ENCODE data around the gene PPEF2. TPM values are rescaled to one million over a fixed set of nuclear protein-coding genes. Genes with fewer than 3 reads are reported as not detected.

The PPEF2 gene
- total and polyA plus RNA-seq, 3 donors from 2014 or later = 0.50 to 1.4 (median 0.71) TPM

DNA sequence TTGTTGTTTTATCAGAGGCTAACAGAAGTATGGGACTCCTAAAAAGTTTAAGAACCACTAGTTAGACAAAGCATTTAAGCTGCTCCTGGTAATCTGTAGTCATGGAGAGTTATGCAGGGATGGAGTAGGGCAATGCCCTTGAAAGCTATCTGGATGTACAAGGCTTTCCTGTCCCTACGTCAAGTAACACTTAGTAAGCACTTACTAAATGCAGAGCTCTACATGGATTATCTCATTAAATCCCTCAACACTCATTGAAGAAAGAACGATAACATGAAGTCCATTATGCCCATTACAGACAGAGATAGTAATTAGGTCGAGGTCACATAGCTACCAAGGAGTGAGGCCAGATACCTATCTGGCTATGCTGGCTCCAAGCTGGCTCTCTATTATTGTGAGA is 33.2 kb downstream of the PPEF2 start:
- DNase-seq = no peak
- no peak overlapping the region for H3K27ac ChIP-seq
- H3K4me1 ChIP-seq = no peaks in the 10 kb centered on the region
- H3K9me3 ChIP-seq = no peaks in the 10 kb centered on the region
- no peaks in the 10 kb centered on the region for H3K36me3 ChIP-seq (ENCODE audit: low read depth, missing control alignments)
- H3K27me3 ChIP-seq = no peaks in the 10 kb centered on the region
- WGBS, 2 donors = 39 to 41% methylated on average over 3 of the region's 3 CpGs
- intact Hi-C loops (cut with DNase I; ENCODE audit: low total_unique reads) = no loop called here
- H3K4me3 ChIP-seq = no peak overlapping the region
- no peak for TF ChIP-seq POLR2A (IDR thresholded peaks at IDR 0.05)
- TF ChIP-seq, protein P1, sequence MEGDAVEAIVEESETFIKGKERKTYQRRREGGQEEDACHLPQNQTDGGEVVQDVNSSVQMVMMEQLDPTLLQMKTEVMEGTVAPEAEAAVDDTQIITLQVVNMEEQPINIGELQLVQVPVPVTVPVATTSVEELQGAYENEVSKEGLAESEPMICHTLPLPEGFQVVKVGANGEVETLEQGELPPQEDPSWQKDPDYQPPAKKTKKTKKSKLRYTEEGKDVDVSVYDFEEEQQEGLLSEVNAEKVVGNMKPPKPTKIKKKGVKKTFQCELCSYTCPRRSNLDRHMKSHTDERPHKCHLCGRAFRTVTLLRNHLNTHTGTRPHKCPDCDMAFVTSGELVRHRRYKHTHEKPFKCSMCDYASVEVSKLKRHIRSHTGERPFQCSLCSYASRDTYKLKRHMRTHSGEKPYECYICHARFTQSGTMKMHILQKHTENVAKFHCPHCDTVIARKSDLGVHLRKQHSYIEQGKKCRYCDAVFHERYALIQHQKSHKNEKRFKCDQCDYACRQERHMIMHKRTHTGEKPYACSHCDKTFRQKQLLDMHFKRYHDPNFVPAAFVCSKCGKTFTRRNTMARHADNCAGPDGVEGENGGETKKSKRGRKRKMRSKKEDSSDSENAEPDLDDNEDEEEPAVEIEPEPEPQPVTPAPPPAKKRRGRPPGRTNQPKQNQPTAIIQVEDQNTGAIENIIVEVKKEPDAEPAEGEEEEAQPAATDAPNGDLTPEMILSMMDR (IDR thresholded peaks at IDR 0.05) = no peak

DNA sequence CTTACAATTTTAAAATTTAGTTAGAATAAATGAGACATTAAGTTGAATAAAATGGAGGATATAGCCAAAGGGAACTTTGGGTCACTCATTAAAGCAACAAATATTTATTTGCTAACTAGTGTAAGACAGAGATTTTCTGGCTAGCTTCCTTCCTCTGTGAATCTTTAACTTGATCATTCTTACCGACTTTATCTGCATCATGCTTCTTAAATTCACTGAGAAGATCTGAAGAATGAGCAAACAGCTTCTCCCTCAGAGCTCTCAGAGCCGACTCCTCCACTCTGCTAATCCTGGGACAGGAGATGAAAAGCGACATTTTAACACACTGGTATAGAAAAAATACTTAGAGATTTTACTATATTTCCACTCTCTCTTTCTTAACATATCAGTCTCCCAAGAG is 35.1 kb downstream of the PPEF2 start:
- no peaks in the 10 kb centered on the region for H3K27me3 ChIP-seq
- H3K4me3 ChIP-seq = no peak overlapping the region
- intact Hi-C loops (cut with DNase I; ENCODE audit: low total_unique reads) = no loop called here
- no peaks in the 10 kb centered on the region for H3K4me1 ChIP-seq
- H3K27ac ChIP-seq = no peak overlapping the region
- DNase-seq = no peak
- H3K9me3 ChIP-seq = no peaks in the 10 kb centered on the region
- no peaks in the 10 kb centered on the region for H3K36me3 ChIP-seq (ENCODE audit: low read depth, missing control alignments)
- TF ChIP-seq POLR2A (IDR thresholded peaks at IDR 0.05) = no peak
- TF ChIP-seq, protein P1 (IDR thresholded peaks at IDR 0.05) = no peak
- 61 to 62% methylated on average over 3 of the region's 3 CpGs for WGBS, 2 donors

DNA sequence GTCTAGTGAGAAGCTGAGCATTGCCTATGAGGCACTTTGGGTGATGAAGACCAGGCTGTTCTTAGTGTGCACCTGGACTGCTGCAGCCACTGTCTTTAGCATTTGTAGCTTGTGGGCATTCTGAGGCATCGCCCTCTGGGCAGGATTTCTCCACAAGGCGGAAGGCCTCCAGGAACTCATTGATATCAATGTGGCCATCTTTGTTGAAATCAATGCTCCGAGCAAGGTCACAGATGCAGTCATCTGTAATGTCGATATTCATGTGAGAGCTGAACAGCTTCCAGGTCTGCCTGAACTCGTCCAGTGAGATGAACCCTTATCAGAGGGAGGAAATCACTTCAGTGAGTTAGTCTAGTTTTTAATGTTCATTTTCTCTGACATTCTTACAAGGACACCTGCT is 41.6 kb downstream of the PPEF2 start:
- intact Hi-C loops (cut with DNase I; ENCODE audit: low total_unique reads) = no loop called here
- Histone ChIP-seq H3K27me3 (no peaks in the 10 kb centered on the region), H3K27ac (no peak overlapping the region), H3K4me1 (no peaks in the 10 kb centered on the region), H3K9me3 (no peaks in the 10 kb centered on the region), H3K36me3 (ENCODE audit: low read depth, missing control alignments) (no peaks in the 10 kb centered on the region), H3K4me3 (no peak overlapping the region)
- TF ChIP-seq POLR2A (IDR thresholded peaks at IDR 0.05) = no peak
- TF ChIP-seq, protein P1 (IDR thresholded peaks at IDR 0.05) = no peak
- no peak for DNase-seq
- WGBS, 2 donors = 74 to 85% methylated on average over 5 of the region's 5 CpGs

DNA sequence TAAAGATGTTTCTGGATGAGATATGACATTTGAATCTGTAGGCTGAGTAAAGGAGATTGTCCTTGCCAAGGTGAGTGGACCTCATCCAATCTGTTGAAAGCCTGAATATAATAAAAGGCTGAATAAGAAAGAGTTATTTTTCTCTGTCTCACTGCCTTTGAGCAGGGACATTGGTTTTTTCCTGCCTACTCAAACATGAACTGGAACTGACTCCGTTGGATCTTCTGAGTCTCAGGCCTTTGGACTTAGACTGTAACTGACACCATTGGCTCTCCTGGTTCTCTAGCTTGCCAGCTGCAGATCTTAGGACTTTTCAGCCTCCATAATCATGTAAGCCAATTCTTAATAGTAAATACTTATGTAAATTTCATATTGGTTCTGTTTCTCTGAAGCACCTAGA is 43.5 kb downstream of the PPEF2 start:
- 48 to 100% methylated on average over 1 of the region's 1 CpG for WGBS, 2 donors
- H3K9me3 ChIP-seq = no peaks in the 10 kb centered on the region
- DNase-seq = no peak
- H3K27ac ChIP-seq = no peak overlapping the region
- intact Hi-C loops (cut with DNase I; ENCODE audit: low total_unique reads) = no loop called here
- H3K36me3 ChIP-seq (ENCODE audit: low read depth, missing control alignments) = no peaks in the 10 kb centered on the region
- H3K4me3 ChIP-seq = no peak overlapping the region
- no peaks in the 10 kb centered on the region for H3K4me1 ChIP-seq
- no peaks in the 10 kb centered on the region for H3K27me3 ChIP-seq
- no peak for TF ChIP-seq POLR2A (IDR thresholded peaks at IDR 0.05)
- TF ChIP-seq, protein P1 (IDR thresholded peaks at IDR 0.05) = no peak

DNA sequence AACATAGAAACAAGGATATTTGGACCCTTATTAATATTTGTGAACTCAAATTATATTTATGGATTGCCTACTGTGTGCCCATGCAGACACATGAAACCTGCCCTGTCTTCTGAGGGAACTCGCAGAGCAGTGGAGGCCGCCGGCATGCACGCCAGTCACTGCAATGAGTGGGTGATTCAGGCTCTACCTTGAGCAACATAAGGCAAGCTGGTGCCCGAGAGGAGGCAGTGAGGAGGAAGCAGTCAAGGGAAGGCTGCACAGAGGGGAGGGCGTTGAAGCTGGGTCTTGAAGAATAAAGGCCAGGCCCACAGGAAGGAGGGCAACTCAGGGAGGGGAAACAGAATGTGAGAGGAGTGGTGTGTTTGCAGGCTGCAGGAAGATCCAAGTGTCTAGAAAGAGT is 52.8 kb downstream of the PPEF2 start:
- WGBS, 2 donors = 77 to 79% methylated on average over 6 of the region's 6 CpGs
- intact Hi-C loops (cut with DNase I; ENCODE audit: low total_unique reads) = no loop called here
- TF ChIP-seq POLR2A (IDR thresholded peaks at IDR 0.05) = no peak
- Histone ChIP-seq H3K27ac (no peak overlapping the region), H3K27me3 (no peaks in the 10 kb centered on the region), H3K36me3 (ENCODE audit: low read depth, missing control alignments) (no peaks in the 10 kb centered on the region), H3K4me3 (no peak overlapping the region), H3K4me1 (no peaks in the 10 kb centered on the region), H3K9me3 (no peaks in the 10 kb centered on the region)
- DNase-seq = no peak

Measured in testis (tissue), 3 donors.